ENCODE results near the gene KRT85. TPM values are rescaled to one million over a fixed set of nuclear protein-coding genes. Genes with fewer than 3 reads are reported as not detected.

The KRT85 gene
- total RNA-seq, 1 donor from 2014 or later = not detected

GRCh38 chr12:52324153-52324444 lies 43.2 kb downstream of the KRT85 start:
- Histone ChIP-seq H3K27ac (ENCODE audit: low read depth, low read length) (no peak overlapping the region), H3K9me3 (ENCODE audit: insufficient read depth, low read depth, low read length) (no peaks in the 10 kb centered on the region), H4K20me1 (ENCODE audit: insufficient read depth, low read length) (no peaks in the 10 kb centered on the region), H3K4me3 (ENCODE audit: insufficient read depth, low read depth, low read length) (no peak overlapping the region), H3K4me1 (ENCODE audit: insufficient read depth, low read length) (no peaks in the 10 kb centered on the region), H3K9ac (ENCODE audit: low read length) (no peak overlapping the region), H3K79me2 (ENCODE audit: insufficient read depth, low read length) (no peaks in the 10 kb centered on the region), H2AFZ (ENCODE audit: low read depth, low read length) (no peak overlapping the region), H3K27me3 (ENCODE audit: insufficient read depth, low read length) (peaks cover 34% of the 10 kb centered on the region), H3K4me2 (ENCODE audit: low read length) (no peak overlapping the region), H3K36me3 (ENCODE audit: insufficient read depth, low read length) (no peaks in the 10 kb centered on the region)
- Mint-ChIP-seq H3K27me3 (ENCODE audit: low read depth, unreplicated experiment) (peaks cover 59% of the 10 kb centered on the region), H3K9me3 (ENCODE audit: unreplicated experiment) (peaks cover 1% of the 10 kb centered on the region), H3K36me3 (ENCODE audit: low read depth, unreplicated experiment) (peaks cover 2% of the 10 kb centered on the region), H3K4me1 (ENCODE audit: low read depth, unreplicated experiment) (no peaks in the 10 kb centered on the region), H3K27ac (ENCODE audit: unreplicated experiment) (no peak overlapping the region), H3K4me3 (ENCODE audit: unreplicated experiment) (no peak overlapping the region)
- FAIRE-seq (no peak), DNase-seq (ENCODE audit: low read depth) (no peak)
- no peak for TF ChIP-seq CTCF (IDR thresholded peaks at IDR 0.05; ENCODE audit: insufficient read depth, low read depth, low read length)
- TF ChIP-seq EZH2 (IDR thresholded peaks at IDR 0.05; ENCODE audit: insufficient read depth, low read length) = no peak

GRCh38 chr12:52323416-52324152 lies 43.7 kb downstream of the KRT85 start:
- Histone ChIP-seq H3K36me3 (ENCODE audit: insufficient read depth, low read length) (no peaks in the 10 kb centered on the region), H3K79me2 (ENCODE audit: insufficient read depth, low read length) (no peaks in the 10 kb centered on the region), H3K27ac (ENCODE audit: low read depth, low read length) (no peak overlapping the region), H4K20me1 (ENCODE audit: insufficient read depth, low read length) (no peaks in the 10 kb centered on the region), H3K9me3 (ENCODE audit: insufficient read depth, low read depth, low read length) (no peaks in the 10 kb centered on the region), H2AFZ (ENCODE audit: low read depth, low read length) (no peak overlapping the region), H3K4me1 (ENCODE audit: insufficient read depth, low read length) (no peaks in the 10 kb centered on the region), H3K9ac (ENCODE audit: low read length) (no peak overlapping the region), H3K27me3 (ENCODE audit: insufficient read depth, low read length) (peaks cover 32% of the 10 kb centered on the region), H3K4me3 (ENCODE audit: insufficient read depth, low read depth, low read length) (no peak overlapping the region), H3K4me2 (ENCODE audit: low read length) (no peak overlapping the region)
- Mint-ChIP-seq H3K4me1 (ENCODE audit: low read depth, unreplicated experiment) (no peaks in the 10 kb centered on the region), H3K4me3 (ENCODE audit: unreplicated experiment) (no peak overlapping the region), H3K36me3 (ENCODE audit: low read depth, unreplicated experiment) (peaks cover 2% of the 10 kb centered on the region), H3K27ac (ENCODE audit: unreplicated experiment) (no peak overlapping the region), H3K9me3 (ENCODE audit: unreplicated experiment) (peaks cover 1% of the 10 kb centered on the region), H3K27me3 (ENCODE audit: low read depth, unreplicated experiment) (peaks cover 61% of the 10 kb centered on the region)
- TF ChIP-seq EZH2 (IDR thresholded peaks at IDR 0.05; ENCODE audit: insufficient read depth, low read length) (no peak), CTCF (IDR thresholded peaks at IDR 0.05; ENCODE audit: insufficient read depth, low read depth, low read length) (no peak)
- no peak for FAIRE-seq
- DNase-seq (ENCODE audit: low read depth) = no peak

GRCh38 chr12:52323001-52323400 lies 44.3 kb downstream of the KRT85 start:
- Histone ChIP-seq H3K79me2 (ENCODE audit: insufficient read depth, low read length) (no peaks in the 10 kb centered on the region), H3K4me3 (ENCODE audit: insufficient read depth, low read depth, low read length) (no peak overlapping the region), H3K4me2 (ENCODE audit: low read length) (no peak overlapping the region), H3K9ac (ENCODE audit: low read length) (no peak overlapping the region), H4K20me1 (ENCODE audit: insufficient read depth, low read length) (no peaks in the 10 kb centered on the region), H3K27ac (ENCODE audit: low read depth, low read length) (no peak overlapping the region), H3K9me3 (ENCODE audit: insufficient read depth, low read depth, low read length) (no peaks in the 10 kb centered on the region), H3K4me1 (ENCODE audit: insufficient read depth, low read length) (no peaks in the 10 kb centered on the region), H3K36me3 (ENCODE audit: insufficient read depth, low read length) (no peaks in the 10 kb centered on the region), H2AFZ (ENCODE audit: low read depth, low read length) (no peak overlapping the region), H3K27me3 (ENCODE audit: insufficient read depth, low read length) (peaks cover 32% of the 10 kb centered on the region)
- Mint-ChIP-seq H3K27ac (ENCODE audit: unreplicated experiment) (no peak overlapping the region), H3K4me3 (ENCODE audit: unreplicated experiment) (no peak overlapping the region), H3K4me1 (ENCODE audit: low read depth, unreplicated experiment) (no peaks in the 10 kb centered on the region), H3K27me3 (ENCODE audit: low read depth, unreplicated experiment) (peaks cover 67% of the 10 kb centered on the region), H3K9me3 (ENCODE audit: unreplicated experiment) (peaks cover 1% of the 10 kb centered on the region), H3K36me3 (ENCODE audit: low read depth, unreplicated experiment) (peaks cover 2% of the 10 kb centered on the region)
- DNase-seq (ENCODE audit: low read depth) = no peak
- no peak for FAIRE-seq
- TF ChIP-seq EZH2 (IDR thresholded peaks at IDR 0.05; ENCODE audit: insufficient read depth, low read length) = no peak
- TF ChIP-seq CTCF (IDR thresholded peaks at IDR 0.05; ENCODE audit: insufficient read depth, low read depth, low read length) = no peak

Data from astrocyte (in vitro differentiated cells and primary cell).